ENCODE results near the gene PIPOX.

Gene PIPOX

GRCh38 chr17:29093090-29093871 is 50.3 kb downstream of the PIPOX start:
- in situ Hi-C loops (cut with MboI; ENCODE audit: low sequenced_read_pairs) = no loop called here

GRCh38 chr17:29094101-29094708 is 51.3 kb downstream of the PIPOX start:
- in situ Hi-C loops (cut with MboI; ENCODE audit: low sequenced_read_pairs) = no loop called here

- in situ Hi-C loops (cut with MboI; ENCODE audit: low sequenced_read_pairs) = no loop called here
Observed at GRCh38 chr17:29095439-29095838, 52.5 kb downstream of the PIPOX start.

- in situ Hi-C loops (cut with MboI; ENCODE audit: low sequenced_read_pairs) = no loop called here
Observed at GRCh38 chr17:29096094-29096493, 53.2 kb downstream of the PIPOX start.

GRCh38 chr17:29099527-29099926 is 56.6 kb downstream of the PIPOX start:
- in situ Hi-C loops (cut with MboI; ENCODE audit: low sequenced_read_pairs) = no loop called here

- in situ Hi-C loops (cut with MboI; ENCODE audit: low sequenced_read_pairs) = loop anchor here (25.0 kb wide), 1 partner anchor 363 kb away; the partner anchor contains the start of genes NEK8, TLCD1 and TRAF4
Observed at GRCh38 chr17:29100296-29100695, 57.4 kb downstream of the PIPOX start.

GRCh38 chr17:29102046-29102445 is 59.1 kb downstream of the PIPOX start:
- in situ Hi-C loops (cut with MboI; ENCODE audit: low sequenced_read_pairs) = loop anchor here (25.0 kb wide), 1 partner anchor 365 kb away; the partner anchor contains the start of genes NEK8, TLCD1 and TRAF4

- in situ Hi-C loops (cut with MboI; ENCODE audit: low sequenced_read_pairs) = loop anchor here (25.0 kb wide), 1 partner anchor 365 kb away; the partner anchor contains the start of genes NEK8, TLCD1 and TRAF4
Observed at GRCh38 chr17:29102741-29103181, 59.8 kb downstream of the PIPOX start.

GRCh38 chr17:29103341-29103740 is 60.4 kb downstream of the PIPOX start:
- in situ Hi-C loops (cut with MboI; ENCODE audit: low sequenced_read_pairs) = loop anchor here (25.0 kb wide), 1 partner anchor 366 kb away; the partner anchor contains the start of genes NEK8, TLCD1 and TRAF4

Data from HL-60/S4 (cell line).